NCI-H1417 (cell line): Measurements from ENCODE around the gene S100A1.

Experiments used
- DNase-seq, 3 experiments: peaks; one replicate each; lab custom pipeline; 2025; lab: John Stamatoyannopoulos, UW

The S100A1 gene

GRCh38 chr1:153610811-153611301, 17.4 kb upstream of the S100A1 start:
- DNase-seq, result no peak

GRCh38 chr1:153611356-153611755, 16.9 kb upstream of the S100A1 start:
- DNase-seq, result no peak

- no peak for DNase-seq
These were observed 16.0 kb upstream of the S100A1 start for GRCh38 chr1:153612111-153612754.

- DNase-seq, result no peak
These were observed 15.4 kb upstream of the S100A1 start, which contains the start of gene S100A16 for GRCh38 chr1:153612755-153613331. TSS of gene S100A16 (minus strand) at chr1:153613137. CDS start at chr1:153608151, 4,986 bp downstream.

GRCh38 chr1:153613406-153613805, 14.8 kb upstream of the S100A1 start:
- no peak for DNase-seq

- DNase-seq, result no peak
These were observed 13.9 kb upstream of the S100A1 start for GRCh38 chr1:153614189-153614900.

GRCh38 chr1:153614906-153615305, 13.3 kb upstream of the S100A1 start:
- DNase-seq, result no peak

GRCh38 chr1:153615406-153615805, 12.8 kb upstream of the S100A1 start:
- no peak for DNase-seq

GRCh38 chr1:153616144-153616916, 11.9 kb upstream of the S100A1 start, which contains the start of gene S100A14:
TSS of gene S100A14 (minus strand) at chr1:153616325. CDS start at chr1:153615858, 467 bp downstream.
- DNase-seq, result no peak

GRCh38 chr1:153616917-153617311, 11.3 kb upstream of the S100A1 start:
- no peak for DNase-seq

GRCh38 chr1:153617663-153618062, 10.6 kb upstream of the S100A1 start:
- peak; percentile 52 to 72 (median 69) for DNase-seq

GRCh38 chr1:153619171-153619570, 9.1 kb upstream of the S100A1 start:
- DNase-seq, result no peak

GRCh38 chr1:153623101-153623500, 5.1 kb upstream of the S100A1 start:
- no peak for DNase-seq

GRCh38 chr1:153624965-153625611, 3.1 kb upstream of the S100A1 start:
- no peak for DNase-seq

GRCh38 chr1:153626477-153626903, 1.7 kb upstream of the S100A1 start:
- no peak for DNase-seq

GRCh38 chr1:153626904-153627714, 1.1 kb upstream of the S100A1 start, which contains the start of gene S100A13:
TSS of gene S100A13 (minus strand) at chr1:153627505. CDS start at chr1:153626472, 1,033 bp downstream.
- DNase-seq, result peak; percentile 82 to 98 (median 85)

- no peak for DNase-seq
These were observed 556 bp downstream of the S100A1 start for GRCh38 chr1:153628638-153629342.

GRCh38 chr1:153629343-153629665, 1.1 kb downstream of the S100A1 start:
- DNase-seq, result no peak

GRCh38 chr1:153629971-153630370, 1.7 kb downstream of the S100A1 start:
- DNase-seq, result no peak

GRCh38 chr1:153630384-153630783, 2.1 kb downstream of the S100A1 start:
- DNase-seq, result no peak
